ENCODE data around the gene MSL3B.

Gene MSL3B

GRCh38 chr2:233841183-233841582 is 27.0 kb downstream of the MSL3B start:
- no peak overlapping the region for H3K4me3 ChIP-seq (ENCODE audit: low read depth, low read length)
- TF ChIP-seq MYC (IDR thresholded peaks at IDR 0.05; ENCODE audit: low read depth, low read length) (no peak), POLR2A (IDR thresholded peaks at IDR 0.05; ENCODE audit: extremely low read depth, insufficient read length) (no peak), MAX (IDR thresholded peaks at IDR 0.05; ENCODE audit: low read depth, low read length) (no peak), CTCF (IDR thresholded peaks at IDR 0.05; ENCODE audit: low read depth, low read length) (no peak)
- no peak for DNase-seq (ENCODE audit: low read depth)

- no peak overlapping the region for H3K4me3 ChIP-seq (ENCODE audit: low read depth, low read length)
- no peak for DNase-seq (ENCODE audit: low read depth)
- TF ChIP-seq POLR2A (IDR thresholded peaks at IDR 0.05; ENCODE audit: extremely low read depth, insufficient read length) (no peak), MYC (IDR thresholded peaks at IDR 0.05; ENCODE audit: low read depth, low read length) (no peak), MAX (IDR thresholded peaks at IDR 0.05; ENCODE audit: low read depth, low read length) (no peak), CTCF (IDR thresholded peaks at IDR 0.05; ENCODE audit: low read depth, low read length) (no peak)
These were observed 27.7 kb downstream of the MSL3B start for GRCh38 chr2:233840520-233840919.

GRCh38 chr2:233839447-233839820 is 28.8 kb downstream of the MSL3B start:
- TF ChIP-seq MYC (IDR thresholded peaks at IDR 0.05; ENCODE audit: low read depth, low read length) (no peak), MAX (IDR thresholded peaks at IDR 0.05; ENCODE audit: low read depth, low read length) (no peak), CTCF (IDR thresholded peaks at IDR 0.05; ENCODE audit: low read depth, low read length) (no peak), POLR2A (IDR thresholded peaks at IDR 0.05; ENCODE audit: extremely low read depth, insufficient read length) (no peak)
- no peak for DNase-seq (ENCODE audit: low read depth)
- H3K4me3 ChIP-seq (ENCODE audit: low read depth, low read length): peak overlapping the region; percentile 9

GRCh38 chr2:233838726-233839446 is 29.3 kb downstream of the MSL3B start:
- H3K4me3 ChIP-seq (ENCODE audit: low read depth, low read length): peak overlapping the region; percentile 9
- no peak for TF ChIP-seq MYC (IDR thresholded peaks at IDR 0.05; ENCODE audit: low read depth, low read length)
- TF ChIP-seq MAX (IDR thresholded peaks at IDR 0.05; ENCODE audit: low read depth, low read length): no peak
- no peak for TF ChIP-seq CTCF (IDR thresholded peaks at IDR 0.05; ENCODE audit: low read depth, low read length)
- TF ChIP-seq POLR2A (IDR thresholded peaks at IDR 0.05; ENCODE audit: extremely low read depth, insufficient read length): no peak

GRCh38 chr2:233838251-233838650 is 29.9 kb downstream of the MSL3B start:
- H3K4me3 ChIP-seq (ENCODE audit: low read depth, low read length): peak overlapping the region; percentile 8
- no peak for DNase-seq (ENCODE audit: low read depth)
- no peak for TF ChIP-seq CTCF (IDR thresholded peaks at IDR 0.05; ENCODE audit: low read depth, low read length)
- TF ChIP-seq MAX (IDR thresholded peaks at IDR 0.05; ENCODE audit: low read depth, low read length): no peak
- no peak for TF ChIP-seq POLR2A (IDR thresholded peaks at IDR 0.05; ENCODE audit: extremely low read depth, insufficient read length)
- TF ChIP-seq MYC (IDR thresholded peaks at IDR 0.05; ENCODE audit: low read depth, low read length): no peak

More at GRCh38 chr2:233838726-233839446, 29.3 kb downstream of the MSL3B start:
- DNase-seq (ENCODE audit: low read depth): no peak
